Osteoblast (primary cell): ENCODE measurements around the gene SBF1. TPM values are rescaled to one million over a fixed set of nuclear protein-coding genes. Genes with fewer than 3 reads are reported as not detected.

Experiments used
- DNase-seq: peaks from one replicate; pipeline ENCODE4 v3.0.0; 2011; ENCODE audit warnings: low spot score, mixed read lengths; ENCODE audit not compliant: insufficient read length; ENCODE audit errors: missing footprints
- H2AFZ ChIP-seq: 2 replicates; pipeline ENCODE4 v1.6.0; 2011; ENCODE audit warnings: mild to moderate bottlenecking, low read length
- H3K27ac ChIP-seq: 2 replicates; pipeline ENCODE4 v1.5.1; 2011; ENCODE audit warnings: mild to moderate bottlenecking, low read depth, low read length, moderate library complexity
- H3K27me3 ChIP-seq: 2 replicates; pipeline ENCODE4 v1.6.0; 2012; ENCODE audit warnings: mild to moderate bottlenecking, control low read depth, inconsistent platforms, low read length, moderate library complexity; ENCODE audit not compliant: insufficient read depth
- H3K36me3 ChIP-seq: 2 replicates; pipeline ENCODE4 v1.5.1; 2011; ENCODE audit warnings: mild to moderate bottlenecking, low read length, control low read depth, moderate library complexity; ENCODE audit not compliant: insufficient read depth
- H3K4me1 ChIP-seq: 2 replicates; pipeline ENCODE4 v1.5.1; 2011; ENCODE audit warnings: mild to moderate bottlenecking, low read length, control low read depth, moderate library complexity; ENCODE audit not compliant: insufficient read depth
- H3K4me2 ChIP-seq: 2 replicates; pipeline ENCODE4 v1.6.0; 2011; ENCODE audit warnings: mild to moderate bottlenecking, low read length; ENCODE audit not compliant: insufficient read depth
- H3K4me3 ChIP-seq: fragments of 200-600 bp; sonication (generic); 3 replicates; pipeline ENCODE4 v1.5.1; 2012; ENCODE audit warnings: mild to moderate bottlenecking, low read length, inconsistent platforms; ENCODE audit not compliant: insufficient read depth
- H3K79me2 ChIP-seq: 2 replicates; pipeline ENCODE4 v1.6.0; 2012; ENCODE audit warnings: mild to moderate bottlenecking, low read length, control low read depth, inconsistent platforms; ENCODE audit not compliant: insufficient read depth
- H3K9me3 ChIP-seq: 2 replicates; pipeline ENCODE4 v1.5.1; 2011; ENCODE audit warnings: low read depth, low read length, control low read depth
- H4K20me1 ChIP-seq: 2 replicates; pipeline ENCODE4 v1.6.0; 2012; ENCODE audit warnings: mild to moderate bottlenecking, low read length, control low read depth; ENCODE audit not compliant: insufficient read depth
- total RNA-seq: library from RNA; depleted of rRNA; stranded (reverse); fragments of >200 nt; gene quantifications from 2 replicates; pipeline ENCODE4 v1.2.3, GENCODE V29; 2012
- TF ChIP-seq, protein P1 (sequence below): IDR thresholded peaks from 2 replicates; pipeline ENCODE4 v1.5.1; 2011; ENCODE audit warnings: mild to moderate bottlenecking, low read depth, low read length, moderate library complexity; ENCODE audit errors: extremely low read depth

SBF1 gene
- total RNA-seq, 1 donor, result 93.0 TPM

DNA sequence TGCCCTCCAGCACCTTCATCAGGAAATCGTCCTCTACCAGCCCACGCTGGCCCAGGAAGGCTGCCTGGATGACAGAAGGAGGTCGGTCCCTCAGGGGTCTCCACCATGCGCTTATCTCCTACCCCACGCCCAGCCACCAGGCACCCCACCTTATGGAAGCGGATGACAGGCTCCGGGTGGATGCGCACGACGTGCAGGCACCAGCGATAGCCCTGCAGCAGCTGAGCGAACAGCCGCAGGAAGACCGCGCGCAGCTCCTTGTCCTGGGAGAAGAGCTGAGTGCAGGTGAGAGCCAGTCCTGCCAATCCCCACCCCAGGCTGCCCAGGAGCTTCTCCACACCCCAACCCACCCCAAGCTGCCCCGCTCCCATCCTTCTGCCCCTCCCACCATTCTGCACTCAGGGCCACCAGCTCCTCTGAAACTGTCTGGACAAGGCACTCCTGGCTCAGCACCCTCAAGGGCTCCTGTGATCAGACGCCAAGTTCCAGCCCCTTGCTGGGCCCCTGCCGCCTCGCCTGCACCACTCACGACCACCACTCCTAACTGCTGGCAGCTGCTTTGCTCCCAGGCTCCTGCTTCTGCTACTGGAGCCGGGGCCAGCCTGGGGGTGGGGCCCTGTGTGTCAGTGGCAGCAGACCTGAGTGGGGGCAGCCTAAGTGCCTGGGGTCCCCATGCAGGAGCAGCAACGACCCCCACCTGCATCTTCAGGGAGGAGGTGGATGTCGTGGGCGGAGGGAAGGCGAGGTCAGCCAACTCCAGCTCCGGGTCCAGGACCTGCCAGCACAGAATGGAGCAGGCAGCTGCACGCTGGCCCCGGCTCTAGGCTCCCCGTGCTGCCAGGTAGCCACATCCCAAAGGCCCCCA, 9.5 kb downstream of the SBF1 start:
- Histone ChIP-seq H2AFZ (no peak overlapping the region), H3K9me3 (no peaks in the 10 kb centered on the region), H3K27ac (no peak overlapping the region), H3K79me2 (peaks cover 31% of the 10 kb centered on the region), H4K20me1 (peaks cover 28% of the 10 kb centered on the region), H3K36me3 (peaks cover 60% of the 10 kb centered on the region), H3K27me3 (no peaks in the 10 kb centered on the region), H3K4me3 (no peak overlapping the region), H3K4me2 (no peak overlapping the region), H3K4me1 (peaks cover 4% of the 10 kb centered on the region)
- DNase-seq, result no peak
- TF ChIP-seq, protein P1, sequence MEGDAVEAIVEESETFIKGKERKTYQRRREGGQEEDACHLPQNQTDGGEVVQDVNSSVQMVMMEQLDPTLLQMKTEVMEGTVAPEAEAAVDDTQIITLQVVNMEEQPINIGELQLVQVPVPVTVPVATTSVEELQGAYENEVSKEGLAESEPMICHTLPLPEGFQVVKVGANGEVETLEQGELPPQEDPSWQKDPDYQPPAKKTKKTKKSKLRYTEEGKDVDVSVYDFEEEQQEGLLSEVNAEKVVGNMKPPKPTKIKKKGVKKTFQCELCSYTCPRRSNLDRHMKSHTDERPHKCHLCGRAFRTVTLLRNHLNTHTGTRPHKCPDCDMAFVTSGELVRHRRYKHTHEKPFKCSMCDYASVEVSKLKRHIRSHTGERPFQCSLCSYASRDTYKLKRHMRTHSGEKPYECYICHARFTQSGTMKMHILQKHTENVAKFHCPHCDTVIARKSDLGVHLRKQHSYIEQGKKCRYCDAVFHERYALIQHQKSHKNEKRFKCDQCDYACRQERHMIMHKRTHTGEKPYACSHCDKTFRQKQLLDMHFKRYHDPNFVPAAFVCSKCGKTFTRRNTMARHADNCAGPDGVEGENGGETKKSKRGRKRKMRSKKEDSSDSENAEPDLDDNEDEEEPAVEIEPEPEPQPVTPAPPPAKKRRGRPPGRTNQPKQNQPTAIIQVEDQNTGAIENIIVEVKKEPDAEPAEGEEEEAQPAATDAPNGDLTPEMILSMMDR, result no peak

DNA sequence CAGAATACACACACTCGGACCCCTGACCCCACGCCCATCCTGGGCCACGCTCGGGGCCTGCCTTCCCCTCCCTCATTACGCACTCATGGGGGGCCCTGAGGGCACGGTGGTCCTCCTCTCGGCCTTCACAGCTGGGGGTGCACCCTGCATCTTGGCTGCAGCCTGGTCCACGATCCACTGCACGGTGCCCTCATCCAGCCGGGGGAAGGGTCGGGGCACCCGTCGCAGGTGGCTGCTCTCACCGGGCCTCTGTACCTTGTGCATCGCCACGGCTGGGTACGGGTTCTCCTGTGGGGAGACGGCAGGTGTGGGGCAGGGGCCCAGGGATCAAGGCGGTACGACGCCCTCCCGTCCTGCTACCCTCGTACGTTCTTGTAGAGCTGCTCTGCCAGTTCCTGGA, 10.4 kb downstream of the SBF1 start:
- Histone ChIP-seq H3K4me1 (no peaks in the 10 kb centered on the region), H3K4me2 (no peak overlapping the region), H3K27me3 (no peaks in the 10 kb centered on the region), H4K20me1 (peaks cover 19% of the 10 kb centered on the region), H3K9me3 (no peaks in the 10 kb centered on the region), H2AFZ (no peak overlapping the region), H3K79me2 (peaks cover 22% of the 10 kb centered on the region), H3K4me3 (no peak overlapping the region), H3K27ac (no peak overlapping the region), H3K36me3 (peaks cover 62% of the 10 kb centered on the region)
- TF ChIP-seq, protein P1, result no peak
- DNase-seq, result no peak

- no peak overlapping the region for H3K4me3 ChIP-seq
- TF ChIP-seq, protein P1, result no peak
- H3K4me1 ChIP-seq, result no peaks in the 10 kb centered on the region
- DNase-seq, result no peak
- H3K27me3 ChIP-seq, result no peaks in the 10 kb centered on the region
- H2AFZ ChIP-seq, result no peak overlapping the region
- peaks cover 11% of the 10 kb centered on the region for H3K79me2 ChIP-seq
- peaks cover 70% of the 10 kb centered on the region for H3K36me3 ChIP-seq
- H3K27ac ChIP-seq, result no peak overlapping the region
- H3K9me3 ChIP-seq, result no peaks in the 10 kb centered on the region
- H3K4me2 ChIP-seq, result no peak overlapping the region
- peaks cover 9% of the 10 kb centered on the region for H4K20me1 ChIP-seq
These were observed 11.5 kb downstream of the SBF1 start for GRCh38 chr22:50463188-50463900.

DNA sequence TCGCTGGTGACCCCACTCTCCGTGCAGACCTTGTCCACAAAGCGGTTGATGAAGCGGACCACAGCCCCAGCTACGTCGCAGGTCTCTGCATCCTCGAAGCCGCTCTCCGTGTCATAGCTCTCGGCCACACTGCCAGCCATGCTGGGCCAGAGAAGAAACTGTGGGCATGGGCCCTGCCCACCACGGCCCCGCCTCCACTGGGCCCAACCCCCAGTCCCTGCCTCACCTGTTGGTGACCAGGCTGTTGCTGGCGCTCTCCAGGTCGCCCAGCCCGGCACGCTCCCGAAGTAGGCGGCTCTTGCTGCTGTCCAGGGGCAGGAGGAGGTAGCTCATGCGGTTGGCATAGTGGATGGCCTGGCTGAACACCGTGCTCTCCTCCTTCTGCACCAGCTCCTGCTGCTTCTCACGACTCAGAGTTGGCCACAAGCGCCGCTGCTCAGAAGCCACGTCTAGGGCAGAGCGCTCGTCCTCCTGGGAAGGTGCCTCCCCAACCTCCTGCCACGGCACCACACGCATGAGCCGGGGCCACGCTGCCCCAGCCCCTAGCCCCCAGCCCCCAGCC, 12.8 kb downstream of the SBF1 start:
- Histone ChIP-seq H3K4me1 (no peaks in the 10 kb centered on the region), H3K4me3 (no peak overlapping the region), H3K27me3 (no peaks in the 10 kb centered on the region), H3K79me2 (no peaks in the 10 kb centered on the region), H3K36me3 (peaks cover 73% of the 10 kb centered on the region), H4K20me1 (peaks cover 2% of the 10 kb centered on the region), H3K27ac (no peak overlapping the region), H3K9me3 (no peaks in the 10 kb centered on the region), H3K4me2 (no peak overlapping the region), H2AFZ (no peak overlapping the region)
- DNase-seq, result no peak
- TF ChIP-seq, protein P1, result no peak
